ENCODE measurements around the gene CALHM4.

DNA sequence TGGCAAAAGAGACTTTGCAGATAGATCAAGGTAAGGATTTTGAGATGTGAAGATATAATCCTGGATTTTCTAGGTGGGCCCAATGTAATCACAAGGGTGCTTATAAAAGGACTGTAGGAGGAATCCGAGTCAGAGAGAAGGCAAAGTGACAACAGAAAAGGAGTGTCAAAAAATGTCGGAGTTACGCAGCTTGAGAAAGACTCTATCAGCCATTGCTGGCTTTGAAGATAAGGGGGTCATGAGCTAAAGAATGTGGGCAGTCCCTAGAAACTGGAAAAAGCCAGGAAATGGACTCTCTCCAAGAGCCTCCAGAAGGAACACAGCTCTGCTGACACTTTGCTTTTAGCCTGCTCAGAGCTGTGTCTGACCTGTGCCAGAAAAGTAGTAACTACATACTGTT lies 9.1 kb downstream of the CALHM4 start:
- TF ChIP-seq, protein P1, sequence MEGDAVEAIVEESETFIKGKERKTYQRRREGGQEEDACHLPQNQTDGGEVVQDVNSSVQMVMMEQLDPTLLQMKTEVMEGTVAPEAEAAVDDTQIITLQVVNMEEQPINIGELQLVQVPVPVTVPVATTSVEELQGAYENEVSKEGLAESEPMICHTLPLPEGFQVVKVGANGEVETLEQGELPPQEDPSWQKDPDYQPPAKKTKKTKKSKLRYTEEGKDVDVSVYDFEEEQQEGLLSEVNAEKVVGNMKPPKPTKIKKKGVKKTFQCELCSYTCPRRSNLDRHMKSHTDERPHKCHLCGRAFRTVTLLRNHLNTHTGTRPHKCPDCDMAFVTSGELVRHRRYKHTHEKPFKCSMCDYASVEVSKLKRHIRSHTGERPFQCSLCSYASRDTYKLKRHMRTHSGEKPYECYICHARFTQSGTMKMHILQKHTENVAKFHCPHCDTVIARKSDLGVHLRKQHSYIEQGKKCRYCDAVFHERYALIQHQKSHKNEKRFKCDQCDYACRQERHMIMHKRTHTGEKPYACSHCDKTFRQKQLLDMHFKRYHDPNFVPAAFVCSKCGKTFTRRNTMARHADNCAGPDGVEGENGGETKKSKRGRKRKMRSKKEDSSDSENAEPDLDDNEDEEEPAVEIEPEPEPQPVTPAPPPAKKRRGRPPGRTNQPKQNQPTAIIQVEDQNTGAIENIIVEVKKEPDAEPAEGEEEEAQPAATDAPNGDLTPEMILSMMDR (IDR thresholded peaks at IDR 0.05), result no peak
- TF ChIP-seq POLR2A (IDR thresholded peaks at IDR 0.05), result no peak
